C1 segment of cervical spinal cord (tissue), 14 donors: ENCODE measurements around the gene CSTB.
A peak's percentile ranks its signal among the peaks of the same experiment; 100 is the strongest.

Source experiments
- DNase-seq, 14 donors: peaks; one replicate each; lab custom pipeline; 2025; lab: John Stamatoyannopoulos, UW

CSTB gene

DNA sequence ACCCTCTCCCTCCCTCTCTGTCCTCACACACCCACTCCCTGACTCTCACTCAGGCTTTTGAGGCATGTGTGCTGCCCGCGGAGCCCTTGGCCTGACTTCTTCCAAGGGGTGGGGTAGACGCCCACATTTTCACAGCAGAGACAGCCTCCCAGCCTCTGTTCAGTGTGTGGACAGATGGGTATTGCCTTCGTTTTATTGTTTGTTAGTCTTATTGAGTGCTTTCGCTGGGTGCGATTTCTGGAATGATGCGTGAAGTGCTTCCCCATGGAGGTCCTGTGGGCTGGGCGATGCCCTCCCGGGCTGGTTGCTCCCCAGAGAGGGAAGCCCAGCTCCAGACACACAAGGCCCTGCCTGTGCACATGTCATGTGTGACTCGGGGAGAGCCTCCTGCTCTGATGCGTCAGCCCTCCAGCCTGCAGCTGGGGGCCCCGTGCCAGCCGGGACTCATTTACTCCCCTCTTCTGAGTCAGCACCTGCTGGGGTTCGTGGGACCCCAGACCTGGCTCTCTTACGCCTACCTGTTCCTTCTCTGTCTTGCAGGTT is 42.5 kb downstream of the CSTB start:
- DNase-seq = peak in 1 of 14 donors; percentile 70

DNA sequence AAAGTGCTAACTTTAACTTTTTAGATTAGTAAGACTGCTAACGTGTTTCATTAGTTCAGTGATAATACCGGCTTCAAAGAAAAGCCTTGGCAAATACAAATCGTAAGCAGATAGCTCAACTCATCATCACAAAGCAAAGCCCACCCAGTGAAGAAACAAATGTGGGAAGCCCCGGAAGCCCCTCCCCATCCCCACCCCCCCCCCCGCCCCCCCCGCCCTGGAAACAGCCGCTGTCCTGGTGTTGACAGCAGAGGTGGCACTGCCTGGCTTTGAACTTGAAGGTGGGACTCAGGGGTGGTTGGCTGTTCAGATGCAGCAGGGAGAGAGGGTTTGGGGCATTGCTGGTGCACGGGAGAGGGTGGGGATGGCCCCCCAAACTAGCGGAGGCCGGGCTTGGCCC is 43.0 kb downstream of the CSTB start:
- no peak for DNase-seq

DNA sequence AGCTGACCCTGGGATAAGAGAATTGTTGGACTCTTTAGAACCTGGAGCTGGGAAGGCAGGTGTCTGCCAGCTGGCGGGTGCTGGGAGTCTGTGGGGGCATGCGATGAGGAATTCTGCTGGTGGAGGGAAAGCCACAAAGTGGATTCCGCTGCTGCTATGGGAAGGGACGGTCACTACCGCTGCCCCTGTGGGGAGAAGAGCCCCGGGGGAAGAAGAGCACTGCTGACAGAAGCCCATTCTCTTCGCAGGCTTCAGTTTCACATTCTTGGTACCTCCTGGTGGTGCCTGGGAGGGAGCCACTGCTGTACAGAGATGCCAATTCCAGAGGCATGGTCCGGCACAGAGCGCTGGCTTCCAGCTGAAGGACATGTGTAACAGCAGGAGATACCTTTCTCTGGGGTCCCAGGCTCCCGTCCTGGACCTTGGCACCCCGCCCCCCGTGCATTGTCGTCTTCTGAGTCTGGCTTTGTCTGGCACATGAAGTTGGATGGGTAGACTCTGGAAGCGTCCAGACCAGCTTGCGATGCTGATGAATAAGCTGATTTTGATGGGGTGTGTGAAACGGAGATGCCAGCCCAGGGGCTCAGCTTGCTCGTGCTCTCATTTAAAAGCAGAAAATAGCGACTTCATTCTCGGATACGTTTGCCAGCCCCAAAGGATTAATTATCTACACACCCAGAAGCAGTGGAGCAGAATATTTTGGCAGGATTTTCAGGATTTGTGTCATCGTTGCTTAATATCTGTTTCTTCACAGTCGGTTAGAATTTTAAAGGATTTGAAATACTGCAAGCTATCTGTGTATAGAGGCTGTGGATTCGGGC is 44.0 kb downstream of the CSTB start:
- peak in 6 of 14 donors; percentile 42 to 73 (median 59) for DNase-seq

DNA sequence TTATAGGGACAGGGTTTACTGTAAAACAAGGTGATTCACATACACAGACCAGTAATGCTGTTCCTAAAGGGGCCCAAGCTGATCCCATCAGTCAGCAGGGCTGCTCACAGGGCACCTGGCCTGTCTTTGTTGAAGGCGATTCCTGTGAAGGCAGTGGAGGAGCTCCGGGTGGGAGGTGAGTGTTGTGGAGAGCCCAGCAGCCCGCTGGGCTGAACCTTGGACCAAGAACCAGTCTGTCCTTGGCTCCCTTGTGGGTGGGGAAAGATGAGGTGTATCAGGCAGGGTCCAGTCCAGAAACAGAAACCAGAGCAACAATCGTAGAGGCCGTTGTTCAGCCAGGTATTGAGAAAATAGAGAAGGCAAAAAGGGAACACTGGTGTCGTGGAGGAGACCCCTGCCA is 44.6 kb downstream of the CSTB start:
- DNase-seq = peak in 2 of 14 donors; percentile 45 to 52

DNA sequence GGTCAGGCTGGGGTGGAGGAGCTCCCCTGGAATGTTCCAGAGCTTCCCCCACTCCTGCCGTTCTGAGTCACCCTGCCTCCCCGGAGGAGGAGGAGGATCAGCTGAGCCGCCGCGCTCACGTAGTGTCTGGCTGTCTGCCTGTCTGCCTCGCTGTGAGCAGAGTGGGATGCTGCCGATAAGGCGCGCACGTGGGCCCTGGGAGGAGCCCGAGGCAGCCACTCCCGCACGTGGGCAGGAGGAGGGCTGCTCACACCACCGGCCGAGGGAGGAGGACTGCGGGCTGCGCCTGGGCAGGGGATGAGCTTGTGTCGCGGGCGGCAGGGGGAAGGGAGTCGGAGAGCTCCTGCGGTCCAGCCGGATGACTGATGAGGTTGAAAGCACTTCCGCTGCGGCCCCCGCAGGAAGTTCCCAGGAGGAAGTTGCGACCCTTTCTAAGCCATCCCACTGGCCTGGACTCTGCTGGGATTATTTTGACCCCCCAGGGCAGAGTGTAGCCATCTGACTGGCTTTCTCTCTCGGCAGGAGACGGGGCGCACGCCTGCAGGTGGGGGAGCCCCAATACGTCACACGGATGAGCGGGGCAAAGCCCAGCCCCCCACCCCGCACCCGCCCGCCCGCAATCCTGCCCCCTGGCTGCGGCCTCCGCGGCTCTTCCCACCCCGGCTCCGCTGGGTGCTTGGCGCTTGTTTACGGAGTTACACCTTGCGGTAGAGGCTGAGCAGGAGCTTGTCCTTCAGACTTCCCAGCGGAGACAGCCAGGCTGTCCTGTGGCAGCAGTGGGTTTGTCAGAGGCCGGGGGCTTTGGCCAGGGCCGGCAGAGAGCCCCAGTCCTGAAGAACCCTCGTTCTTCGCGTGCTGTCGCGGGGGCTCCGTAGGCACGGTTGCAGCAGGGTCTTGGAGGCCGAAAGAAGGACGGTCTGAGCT is 47.4 kb downstream of the CSTB start:
- DNase-seq = peak; percentile 49 to 95 (median 80)

DNA sequence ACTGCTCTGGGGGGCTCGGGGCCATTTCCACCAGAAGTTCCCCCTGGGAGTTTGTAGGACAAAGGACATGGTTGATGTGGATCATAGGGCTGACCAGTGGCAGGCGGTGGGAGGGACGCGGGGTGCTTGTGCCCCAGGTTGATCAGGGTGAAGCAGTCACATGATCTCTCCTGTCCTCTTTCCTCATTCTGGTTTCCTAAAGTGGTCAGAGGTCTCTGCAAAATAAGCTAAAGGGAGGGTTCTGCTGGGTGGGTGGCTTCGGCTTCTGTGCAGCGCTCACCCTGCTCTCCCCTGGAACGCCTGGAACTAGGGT is 48.0 kb downstream of the CSTB start:
- peak in 1 of 14 donors; percentile 35 for DNase-seq

DNA sequence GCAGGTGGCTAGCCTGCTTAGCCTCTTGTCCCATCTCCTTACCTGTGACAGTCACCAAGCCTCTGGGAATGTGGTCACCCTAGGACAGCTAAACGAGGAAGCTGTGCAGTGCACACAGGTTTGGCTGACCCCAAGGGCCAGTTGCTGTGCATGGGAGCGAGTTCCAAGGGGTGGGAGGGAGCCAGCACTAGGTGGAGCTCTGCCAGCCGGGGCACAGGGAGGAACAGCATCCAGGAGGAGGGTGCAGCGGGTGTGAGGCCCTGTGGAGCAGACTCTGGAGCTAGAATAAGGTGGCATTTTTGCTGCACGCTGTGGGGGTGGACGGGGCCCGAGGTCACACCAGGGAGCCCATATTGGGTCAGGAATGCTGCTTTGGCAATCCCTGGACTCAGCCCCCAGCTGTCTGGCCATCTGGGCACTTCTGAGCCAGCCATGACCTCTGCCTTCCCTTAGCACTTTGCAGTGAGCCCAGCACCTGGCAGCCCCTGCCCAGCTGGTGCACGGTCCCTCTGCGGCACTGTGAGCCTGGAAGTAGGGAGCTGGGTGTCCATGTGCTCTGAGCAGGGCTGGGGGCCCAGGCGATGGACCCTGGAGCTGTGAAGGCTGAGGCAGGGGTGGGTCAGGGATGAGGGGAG is 48.5 kb downstream of the CSTB start:
- DNase-seq = peak in 8 of 14 donors; percentile 32 to 66 (median 51)

DNA sequence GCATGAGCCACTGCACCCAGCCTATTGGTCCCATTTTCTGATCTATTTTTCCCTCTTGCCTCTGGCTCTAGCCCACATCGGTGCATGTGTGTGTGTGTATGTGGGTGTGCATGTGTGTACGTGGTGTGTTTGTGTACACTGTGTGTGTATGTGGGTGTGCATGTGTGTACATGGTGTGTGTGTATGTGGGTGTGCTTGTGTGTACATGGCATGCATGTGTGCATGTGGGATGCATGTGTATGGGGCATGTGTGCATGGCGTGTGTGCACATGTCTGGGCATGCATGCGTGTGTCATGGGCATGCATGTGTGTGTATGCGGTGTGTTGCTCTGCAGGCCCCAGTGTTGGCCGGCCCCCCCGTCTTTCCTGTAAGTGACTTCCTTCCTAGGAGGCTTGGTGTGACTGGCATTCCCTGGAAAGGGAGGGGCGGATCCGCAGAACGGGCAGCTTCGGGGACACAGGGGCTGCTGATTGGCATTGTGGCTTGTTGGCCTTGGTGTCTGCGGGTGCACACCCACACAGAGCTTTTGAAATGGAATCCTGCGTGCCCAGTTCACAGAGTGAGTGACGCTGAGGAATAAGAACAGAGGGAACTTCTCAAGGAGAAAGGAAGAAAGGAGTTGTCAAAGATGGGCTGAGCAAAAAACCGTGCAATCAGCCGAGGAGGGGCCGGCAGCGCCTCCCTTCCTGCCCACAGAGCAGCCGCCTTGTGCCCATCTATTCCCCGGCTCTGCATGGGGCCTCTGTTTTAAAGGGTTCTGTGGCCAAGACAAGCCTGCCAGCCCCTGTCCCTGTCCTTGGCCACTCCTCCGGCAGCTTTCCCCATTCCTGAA is 49.2 kb downstream of the CSTB start:
- peak in 5 of 14 donors; percentile 25 to 66 (median 62) for DNase-seq
